Activated T-helper 17 cell treated with anti-CD3 and anti-CD28 coated beads, Interleukin-2, amount 50 U/mL, for 72 hours (primary cell): Measurements from ENCODE around the gene ZNF528. TPM values are rescaled to one million over a fixed set of nuclear protein-coding genes. Genes with fewer than 3 reads are reported as not detected.

Experiments used
- ATAC-seq: fragments of 150-1000 bp; cut with Tn5 transposase; replicated peaks from 2 replicates; pipeline ENCODE4 v1.10.0; 2021; ENCODE audit warnings: mild to moderate bottlenecking, moderate library complexity
- H3K27ac Mint-ChIP-seq: one replicate; pipeline ENCODE4 v1.8.0; 2022; ENCODE audit warnings: mixed read lengths
- H3K27me3 Mint-ChIP-seq: one replicate; pipeline ENCODE4 v1.8.0; 2022; ENCODE audit warnings: mixed read lengths
- H3K36me3 Mint-ChIP-seq: one replicate; pipeline ENCODE4 v1.8.0; 2022; ENCODE audit warnings: low read depth, mild to moderate bottlenecking, mixed read lengths
- H3K4me1 Mint-ChIP-seq: one replicate; pipeline ENCODE4 v1.8.0; 2022; ENCODE audit warnings: mixed read lengths
- H3K4me3 Mint-ChIP-seq: one replicate; pipeline ENCODE4 v1.8.0; 2022; ENCODE audit warnings: mild to moderate bottlenecking, mixed read lengths
- H3K9me3 Mint-ChIP-seq: one replicate; pipeline ENCODE4 v1.8.0; 2022; ENCODE audit warnings: mixed read lengths
- total RNA-seq, 2 donors: library from RNA; stranded (reverse); gene quantifications; one replicate each; pipeline ENCODE4 v1.2.3, GENCODE V29; 2022

Gene ZNF528
- 10 to 100 TPM in 1 of 2 donors, 1 to 10 TPM in 1; 4.9 to 11.7 TPM for total RNA-seq

DNA sequence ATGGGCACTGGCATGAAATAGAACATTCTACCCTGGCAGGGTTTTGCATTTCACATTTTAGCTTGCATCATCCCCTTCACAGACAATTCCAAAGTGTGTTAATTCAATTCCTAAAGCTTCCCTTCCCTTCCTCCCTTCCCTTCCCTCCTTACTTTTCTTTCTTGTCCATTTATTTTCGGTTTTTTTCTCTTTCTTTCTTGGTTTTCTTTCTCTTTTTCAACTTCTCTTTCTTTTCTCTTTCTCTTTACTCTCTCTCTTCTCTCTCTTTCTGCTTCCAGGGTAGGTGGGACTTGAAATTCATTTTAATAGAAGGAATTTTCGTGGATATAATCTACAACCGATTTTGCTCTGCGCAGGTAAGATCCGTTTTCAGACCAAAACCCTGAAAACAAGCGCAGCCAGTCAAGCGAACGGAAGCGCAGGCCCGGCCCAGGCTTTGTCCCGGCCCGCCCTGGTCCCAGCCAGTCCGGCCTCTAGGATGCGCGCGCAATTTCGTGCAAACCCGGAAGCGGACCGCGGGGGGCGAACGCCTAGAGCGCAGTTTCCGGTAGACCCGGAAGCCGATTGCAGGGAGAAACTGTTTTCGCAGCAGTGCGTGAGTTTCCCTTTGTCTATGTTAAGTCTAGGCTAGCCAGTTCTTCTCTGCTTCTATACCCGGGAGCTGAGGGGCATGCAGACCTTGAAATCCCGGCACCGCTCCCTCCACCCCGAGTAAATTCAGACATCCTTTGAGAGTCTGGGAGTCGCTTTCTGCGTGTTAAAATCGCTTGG lies at the start of gene ZNF528:
Gene ZNF528 (plus strand): TSS at position 540 of the 771 bp plus-strand sequence. CDS start 4,165 bp downstream, outside the sequence.
- H3K27ac Mint-ChIP-seq, result peak within 1 kb of the TSS; percentile 89
- peak within 1 kb of the TSS; percentile 86 for H3K4me3 Mint-ChIP-seq
- no peaks in the 10 kb centered on the region for H3K27me3 Mint-ChIP-seq
- ATAC-seq, result peak; percentile 100
- peaks cover 24% of the 10 kb centered on the region for H3K9me3 Mint-ChIP-seq
- peaks cover 18% of the 10 kb centered on the region for H3K4me1 Mint-ChIP-seq
- H3K36me3 Mint-ChIP-seq, result peaks cover 51% of the 10 kb centered on the region

DNA sequence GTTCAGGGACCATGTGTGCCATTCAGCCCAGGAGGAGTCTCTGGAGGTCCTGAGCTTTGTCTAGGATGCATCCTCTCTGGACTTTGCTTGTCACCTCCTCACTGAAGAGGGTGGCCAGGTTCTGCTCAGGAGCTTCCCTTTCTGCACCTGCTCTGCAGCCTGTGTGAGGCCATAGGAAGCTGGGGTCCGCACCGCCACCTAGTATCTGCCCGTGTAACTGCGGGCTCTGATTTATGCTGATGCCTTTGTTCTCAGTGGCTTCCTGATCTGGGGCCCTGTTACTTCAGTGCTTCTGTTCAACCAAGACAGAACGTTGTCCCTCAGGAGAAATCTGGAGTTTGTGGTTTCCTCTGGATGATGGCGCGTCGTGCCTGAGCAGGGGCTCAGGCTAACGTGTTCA lies 46.1 kb upstream of the ZNF528 start:
- Mint-ChIP-seq H3K9me3 (peaks cover 16% of the 10 kb centered on the region), H3K27ac (no peak overlapping the region), H3K4me3 (no peak overlapping the region), H3K36me3 (peaks cover 38% of the 10 kb centered on the region), H3K4me1 (no peaks in the 10 kb centered on the region), H3K27me3 (no peaks in the 10 kb centered on the region)
- no peak for ATAC-seq

DNA sequence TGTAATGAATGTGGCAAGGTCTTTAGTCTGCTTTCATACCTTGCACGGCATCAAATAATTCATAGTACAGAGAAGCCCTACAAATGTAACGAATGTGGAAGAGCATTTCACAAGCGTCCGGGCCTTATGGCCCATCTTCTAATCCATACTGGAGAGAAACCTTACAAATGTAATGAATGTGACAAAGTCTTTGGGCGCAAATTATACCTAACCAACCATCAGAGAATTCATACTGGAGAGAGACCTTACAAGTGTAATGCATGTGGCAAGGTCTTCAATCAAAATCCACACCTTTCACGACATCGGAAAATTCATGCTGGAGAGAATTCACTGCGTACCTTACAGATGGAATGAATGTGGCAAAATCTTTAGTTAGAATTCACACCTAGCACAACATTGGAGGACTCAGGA lies 31.2 kb upstream of the ZNF528 start:
- Mint-ChIP-seq H3K36me3 (peaks cover 23% of the 10 kb centered on the region), H3K4me3 (no peak overlapping the region), H3K9me3 (peaks cover 26% of the 10 kb centered on the region)

DNA sequence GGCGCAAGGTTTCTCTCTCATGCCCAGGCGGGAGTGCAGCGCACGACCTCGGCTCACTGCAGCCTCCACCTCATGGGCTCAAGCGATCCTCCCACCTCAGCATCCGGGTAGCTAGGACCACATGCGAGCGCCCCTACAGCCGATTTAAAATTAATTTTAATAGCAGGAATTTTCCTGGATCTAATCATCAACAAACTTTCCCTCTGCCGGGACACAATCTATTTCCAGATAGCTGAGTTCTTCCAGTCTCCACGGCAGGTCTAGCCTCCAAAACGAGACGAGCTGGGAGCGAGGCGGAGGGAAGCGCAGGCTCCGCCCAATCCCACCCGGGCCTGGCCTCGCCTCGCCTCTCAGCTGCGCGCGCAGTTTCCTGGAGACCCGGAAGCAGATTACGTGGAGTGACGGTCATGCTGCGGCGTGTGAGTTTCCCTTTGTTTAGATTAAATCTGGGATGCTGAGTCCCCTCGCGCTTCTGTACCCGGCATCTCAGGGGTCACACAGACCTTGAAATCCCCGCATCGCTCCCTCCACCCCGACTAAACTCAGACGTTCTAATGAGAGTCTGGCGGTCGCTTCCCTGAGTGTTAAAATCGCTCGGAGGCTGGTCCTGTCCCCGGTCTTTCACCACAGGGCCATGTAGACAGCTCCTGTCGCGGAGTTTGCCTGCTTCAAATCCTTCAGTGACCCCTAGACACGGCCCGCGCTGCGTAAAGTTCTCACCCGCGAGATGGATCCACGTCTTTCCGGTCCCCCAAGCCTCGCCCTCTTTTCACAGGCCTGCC lies 27.9 kb upstream of the ZNF528 start, which contains the start of gene ZNF880:
Gene ZNF880 (plus strand): TSS at position 365 of the 782 bp plus-strand sequence. CDS start 43 bp downstream, at position 408.
- Mint-ChIP-seq H3K36me3 (peaks cover 43% of the 10 kb centered on the region), H3K4me3 (peak within 1 kb of the TSS; percentile 91), H3K9me3 (peaks cover 21% of the 10 kb centered on the region), H3K27me3 (no peaks in the 10 kb centered on the region), H3K4me1 (no peaks in the 10 kb centered on the region), H3K27ac (peak within 1 kb of the TSS; percentile 97)
- peak; percentile 100 for ATAC-seq

More for the DNA sequence above, 31.2 kb upstream of the ZNF528 start:
- Mint-ChIP-seq H3K4me1 (no peaks in the 10 kb centered on the region), H3K27me3 (no peaks in the 10 kb centered on the region), H3K27ac (no peak overlapping the region)
- no peak for ATAC-seq

DNA sequence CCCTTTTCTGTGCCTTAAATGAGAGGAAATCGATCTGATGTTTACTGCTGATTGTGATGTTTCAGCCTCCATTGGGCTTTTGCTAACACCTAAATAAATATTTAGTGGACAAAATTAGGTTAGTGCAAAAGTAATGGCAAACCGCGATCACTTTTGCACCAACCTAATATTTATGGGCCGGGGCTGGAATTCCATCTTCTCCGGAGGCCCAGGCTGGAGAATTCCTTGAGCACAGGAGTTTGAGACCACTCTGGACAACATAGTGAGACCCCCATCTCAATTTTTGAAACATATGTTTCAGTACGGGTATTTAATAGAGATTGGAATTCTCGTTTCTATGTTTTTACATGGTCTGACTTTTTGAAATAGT lies 27.3 kb upstream of the ZNF528 start:
- Mint-ChIP-seq H3K4me1 (no peaks in the 10 kb centered on the region), H3K9me3 (peaks cover 20% of the 10 kb centered on the region), H3K27ac (peak overlapping the region; percentile 97), H3K36me3 (peaks cover 47% of the 10 kb centered on the region), H3K27me3 (no peaks in the 10 kb centered on the region), H3K4me3 (peak overlapping the region; percentile 91)
- ATAC-seq, result no peak

DNA sequence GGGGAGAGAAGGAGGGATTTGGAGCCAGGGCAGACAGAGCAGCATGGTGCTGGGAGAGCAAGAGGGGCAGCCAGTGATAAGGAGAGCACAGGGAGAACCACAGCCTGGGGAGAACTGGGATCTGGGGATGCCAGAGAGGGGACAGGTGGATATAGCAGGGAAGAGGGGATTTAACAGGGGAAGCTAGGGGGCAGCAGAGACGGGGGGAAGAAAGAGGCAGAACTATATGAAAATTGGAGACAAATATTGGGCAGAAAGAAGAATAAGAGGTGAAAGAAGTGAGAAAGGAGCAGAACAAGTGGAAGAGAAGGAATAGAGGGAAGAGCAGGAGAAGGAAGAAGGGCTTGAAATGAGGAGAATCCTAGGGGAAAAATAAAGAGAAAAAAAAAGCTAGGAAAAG lies 6.5 kb upstream of the ZNF528 start:
- Mint-ChIP-seq H3K4me3 (no peak overlapping the region), H3K4me1 (no peaks in the 10 kb centered on the region), H3K27ac (no peak overlapping the region), H3K27me3 (no peaks in the 10 kb centered on the region), H3K9me3 (peaks cover 24% of the 10 kb centered on the region), H3K36me3 (no peaks in the 10 kb centered on the region)
- ATAC-seq, result no peak

DNA sequence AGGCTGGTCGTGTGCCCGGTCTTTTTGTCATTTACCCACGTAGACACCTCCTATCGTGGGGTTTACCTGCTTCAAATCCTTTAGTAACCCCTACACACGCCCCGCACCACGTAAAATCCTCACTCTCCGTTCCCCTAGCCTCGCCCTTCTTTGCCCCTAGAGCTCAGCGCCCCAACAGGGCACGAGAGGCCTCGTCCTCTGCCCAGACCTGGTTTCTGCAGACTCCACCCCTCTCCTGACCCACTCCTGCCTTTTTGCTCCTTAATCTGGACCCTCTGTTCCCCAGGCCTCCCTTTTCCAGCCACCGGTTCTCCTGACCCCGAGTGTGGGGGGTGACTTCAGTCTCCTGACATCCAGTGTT lies 412 bp downstream of the ZNF528 start:
- Mint-ChIP-seq H3K9me3 (peaks cover 24% of the 10 kb centered on the region), H3K36me3 (peaks cover 55% of the 10 kb centered on the region), H3K27me3 (no peaks in the 10 kb centered on the region), H3K4me1 (peaks cover 18% of the 10 kb centered on the region), H3K27ac (peak overlapping the region; percentile 89), H3K4me3 (peak overlapping the region; percentile 86)
- ATAC-seq, result peak; percentile 37

DNA sequence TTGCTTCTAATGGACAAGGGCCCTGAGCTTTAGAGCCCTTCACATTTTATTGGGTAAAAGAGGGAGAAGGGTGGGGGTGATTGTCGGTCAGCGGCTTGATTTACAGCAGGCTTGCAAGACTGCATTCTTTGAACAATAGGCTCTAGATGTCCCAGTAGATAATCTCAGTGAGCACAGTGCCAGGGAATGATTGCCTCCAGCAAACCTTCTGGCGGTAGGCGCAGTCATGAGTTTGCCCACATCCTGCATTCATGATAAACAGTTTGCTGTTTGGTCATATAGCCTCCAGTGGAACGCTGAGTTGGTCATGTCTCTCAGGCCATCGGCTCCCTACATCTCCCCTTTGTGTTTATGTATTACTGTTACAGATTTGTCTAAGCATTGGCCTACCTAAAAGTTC lies 12.6 kb downstream of the ZNF528 start:
- Mint-ChIP-seq H3K4me3 (no peak overlapping the region), H3K36me3 (peaks cover 77% of the 10 kb centered on the region), H3K9me3 (peaks cover 8% of the 10 kb centered on the region), H3K27me3 (no peaks in the 10 kb centered on the region), H3K4me1 (no peaks in the 10 kb centered on the region), H3K27ac (no peak overlapping the region)
- ATAC-seq, result no peak

DNA sequence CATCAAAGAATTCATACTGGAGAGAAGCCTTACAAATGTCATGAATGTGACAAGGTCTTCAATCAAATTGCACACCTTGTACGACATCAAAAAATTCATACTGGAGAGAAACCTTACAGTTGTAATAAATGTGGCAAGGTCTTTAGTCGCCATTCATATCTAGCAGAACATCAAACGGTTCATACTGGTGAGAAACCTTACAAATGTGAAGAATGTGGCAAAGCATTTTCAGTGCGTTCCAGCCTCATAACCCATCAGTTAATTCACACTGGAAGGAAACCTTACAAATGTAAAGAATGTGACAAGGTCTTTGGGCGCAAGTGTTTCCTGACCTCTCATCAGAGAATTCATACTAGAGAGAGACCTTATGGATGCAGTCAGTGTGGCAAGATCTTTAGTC lies 18.1 kb downstream of the ZNF528 start:
- Mint-ChIP-seq H3K9me3 (peaks cover 25% of the 10 kb centered on the region), H3K4me3 (no peak overlapping the region), H3K4me1 (no peaks in the 10 kb centered on the region), H3K36me3 (peaks cover 22% of the 10 kb centered on the region), H3K27me3 (no peaks in the 10 kb centered on the region), H3K27ac (no peak overlapping the region)
- ATAC-seq, result no peak

DNA sequence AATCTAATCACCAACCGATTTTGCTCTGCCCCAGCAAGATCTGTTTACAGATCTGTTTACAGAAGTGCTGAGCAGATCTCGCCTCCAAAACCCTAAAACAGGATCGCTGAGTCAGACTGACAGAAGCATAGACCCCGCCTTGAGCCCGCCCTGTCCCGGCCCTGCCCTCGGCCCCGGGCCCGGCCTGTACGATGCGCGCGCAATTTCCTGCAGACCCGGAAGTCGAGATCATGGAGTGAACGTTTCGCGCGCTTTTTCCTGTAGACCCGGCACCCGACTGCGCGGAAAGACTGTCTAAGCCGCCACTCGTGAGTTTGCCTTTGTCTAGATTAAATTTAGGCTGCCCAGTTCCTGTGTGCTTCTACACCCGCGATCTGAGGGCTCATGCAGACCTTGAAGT lies 31.3 kb downstream of the ZNF528 start, which contains the start of gene ZNF534:
Gene ZNF534 (plus strand): TSS at position 212 of the 400 bp plus-strand sequence. CDS start 2,327 bp downstream, outside the sequence.
- Mint-ChIP-seq H3K4me3 (no peak within 1 kb of the TSS), H3K27me3 (no peaks in the 10 kb centered on the region), H3K36me3 (no peaks in the 10 kb centered on the region), H3K27ac (no peak within 1 kb of the TSS), H3K4me1 (no peaks in the 10 kb centered on the region), H3K9me3 (peaks cover 24% of the 10 kb centered on the region)
- no peak for ATAC-seq

DNA sequence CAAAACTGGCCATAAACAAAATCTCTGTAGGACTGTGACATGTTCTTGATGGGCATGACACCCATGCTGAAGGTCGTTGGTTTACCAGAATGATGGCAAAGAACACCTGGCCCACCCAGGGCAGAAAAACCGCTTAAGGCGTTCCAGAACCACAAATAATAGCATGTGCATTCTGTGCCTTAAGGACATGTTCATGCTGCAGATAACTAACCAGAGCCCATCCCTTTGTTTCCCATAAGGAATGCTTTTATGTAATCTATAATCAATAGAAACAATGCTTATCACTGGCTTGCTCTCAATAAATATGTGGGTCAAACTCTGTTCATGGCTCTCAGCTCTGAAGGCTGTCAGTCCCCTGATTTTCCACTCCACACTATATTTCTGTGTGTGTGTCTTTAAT lies 44.5 kb downstream of the ZNF528 start:
- Mint-ChIP-seq H3K27ac (no peak overlapping the region), H3K9me3 (peaks cover 41% of the 10 kb centered on the region), H3K4me3 (no peak overlapping the region), H3K4me1 (no peaks in the 10 kb centered on the region), H3K27me3 (no peaks in the 10 kb centered on the region), H3K36me3 (no peaks in the 10 kb centered on the region)
- ATAC-seq, result no peak

DNA sequence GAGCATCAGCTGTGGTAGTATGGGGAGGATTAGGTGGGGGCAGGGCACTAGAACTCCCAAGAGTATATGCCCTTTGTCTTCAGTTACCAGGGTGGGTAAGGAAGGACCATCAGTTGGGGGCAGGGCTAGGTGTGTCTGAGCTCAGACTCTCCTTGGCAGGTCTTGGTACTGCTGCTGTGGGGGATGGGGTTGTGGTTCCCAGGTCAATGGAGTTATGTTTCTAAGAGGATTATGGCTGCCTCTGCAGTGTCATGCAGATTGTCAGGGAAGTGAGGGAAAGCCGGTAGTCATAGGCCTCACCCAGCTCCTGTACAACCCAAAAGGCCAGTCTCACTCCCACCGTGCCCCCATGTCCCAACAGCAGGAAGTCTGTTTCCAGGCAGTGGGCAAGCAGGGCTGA lies 46.9 kb downstream of the ZNF528 start:
- Mint-ChIP-seq H3K4me1 (no peaks in the 10 kb centered on the region), H3K27ac (no peak overlapping the region), H3K36me3 (no peaks in the 10 kb centered on the region), H3K4me3 (no peak overlapping the region), H3K9me3 (peaks cover 33% of the 10 kb centered on the region), H3K27me3 (no peaks in the 10 kb centered on the region)
- ATAC-seq, result no peak

DNA sequence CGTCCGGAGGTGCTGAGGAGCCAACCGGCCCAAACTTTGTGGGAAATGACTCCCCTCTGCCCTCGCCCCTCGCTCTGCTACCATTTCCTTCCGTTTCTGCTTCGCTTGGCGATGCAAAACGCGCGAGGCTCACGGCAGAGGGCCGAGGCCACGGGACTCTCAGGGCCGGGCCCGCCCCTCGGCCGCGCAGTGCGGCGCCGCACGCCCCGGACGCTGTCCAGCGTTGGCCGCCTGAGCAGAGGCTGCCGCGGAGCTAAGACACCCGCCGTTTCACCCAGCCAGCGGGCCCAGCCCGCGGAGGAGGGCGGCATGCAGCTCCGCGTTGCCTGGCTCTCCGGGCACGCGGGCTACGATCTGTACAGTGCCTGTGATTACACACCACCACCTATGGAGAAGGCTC lies 53.6 kb downstream of the ZNF528 start:
- peaks cover 46% of the 10 kb centered on the region for H3K9me3 Mint-ChIP-seq
- no peak for ATAC-seq
- H3K4me3 Mint-ChIP-seq, result no peak overlapping the region
- H3K36me3 Mint-ChIP-seq, result peaks cover 20% of the 10 kb centered on the region
- H3K27me3 Mint-ChIP-seq, result peaks cover 7% of the 10 kb centered on the region
- H3K4me1 Mint-ChIP-seq, result peaks cover 11% of the 10 kb centered on the region
- H3K27ac Mint-ChIP-seq, result no peak overlapping the region

DNA sequence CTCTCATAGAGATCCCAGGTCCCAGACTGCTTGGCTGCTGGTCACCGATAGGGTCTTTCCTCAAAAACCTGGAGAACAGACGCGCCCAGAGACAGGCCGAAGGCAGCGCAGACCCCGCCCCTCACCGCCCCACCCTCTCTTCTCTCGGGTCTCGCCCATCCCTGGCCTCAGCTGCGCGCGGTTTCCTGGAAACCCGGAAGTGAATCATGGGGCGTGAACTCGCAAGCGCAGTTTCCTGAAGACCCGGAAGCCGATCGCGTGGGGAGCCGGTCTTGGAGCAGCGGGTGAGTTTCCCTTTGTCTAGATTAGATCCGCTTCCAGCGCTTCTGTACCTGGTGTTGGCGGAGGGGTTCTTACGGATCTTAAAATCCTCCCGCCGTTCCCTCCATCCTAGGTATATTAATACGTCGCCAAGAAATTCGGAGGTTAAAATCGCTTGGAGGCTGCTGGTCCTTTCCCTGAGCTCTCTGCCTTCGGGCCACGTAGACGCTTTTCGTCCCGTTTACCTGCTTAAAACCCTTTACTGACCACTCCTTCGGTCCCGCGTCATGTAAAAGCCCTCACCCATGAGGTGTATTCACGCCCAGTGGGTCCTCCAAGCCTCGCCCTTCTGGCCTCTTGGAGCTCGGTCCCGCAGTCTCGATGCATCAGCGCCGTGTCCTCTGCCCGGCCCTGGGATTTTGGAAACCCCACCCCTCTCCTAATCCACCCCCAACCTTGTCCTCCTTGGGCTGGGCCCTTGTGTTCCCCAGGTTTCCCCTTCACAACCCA lies 55.9 kb downstream of the ZNF528 start, which contains the start of gene ZNF578:
Gene ZNF578 (plus strand): TSS at position 230 of the 771 bp plus-strand sequence. CDS start 48,293 bp downstream, outside the sequence.
- H3K36me3 Mint-ChIP-seq, result peaks cover 43% of the 10 kb centered on the region
- ATAC-seq, result peak; percentile 94
- peak within 1 kb of the TSS; percentile 77 for H3K27ac Mint-ChIP-seq
- peak within 1 kb of the TSS; percentile 81 for H3K4me3 Mint-ChIP-seq
- peaks cover 11% of the 10 kb centered on the region for H3K4me1 Mint-ChIP-seq
- peaks cover 53% of the 10 kb centered on the region for H3K9me3 Mint-ChIP-seq
- H3K27me3 Mint-ChIP-seq, result peaks cover 7% of the 10 kb centered on the region
